HG03196 (cell line): ENCODE measurements around the gene SPTBN1.

Source experiments
- ATAC-seq: cut with Tn5 transposase; IDR thresholded peaks from one replicate; pipeline ENCODE4 v1.9.1; 2021; ENCODE audit not compliant: unreplicated experiment

Gene SPTBN1

GRCh38 chr2:54603796-54604195 lies 147.7 kb downstream of the SPTBN1 start:
- ATAC-seq: no peak

DNA sequence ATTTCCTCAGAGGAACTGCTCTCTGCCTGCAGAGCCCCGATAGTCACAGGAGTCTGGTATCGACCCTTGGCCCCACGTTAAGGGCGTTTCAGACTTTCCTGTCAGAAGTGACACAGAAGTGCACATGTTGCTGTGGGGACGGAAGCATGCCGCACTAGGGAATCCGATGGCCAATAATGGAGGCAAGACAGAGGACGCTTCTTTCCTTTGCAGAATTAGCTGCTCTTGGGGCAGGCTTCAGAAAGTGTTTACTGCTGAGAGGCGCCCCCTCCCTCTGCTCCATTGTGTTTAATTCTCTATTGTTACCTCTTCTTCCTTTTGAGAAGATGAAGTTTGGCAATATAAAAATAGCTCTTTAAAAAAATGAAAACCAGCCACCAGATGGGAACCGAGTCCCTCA lies 148.7 kb downstream of the SPTBN1 start:
- ATAC-seq: no peak

GRCh38 chr2:54605836-54606235 lies 149.7 kb downstream of the SPTBN1 start:
- ATAC-seq: no peak

DNA sequence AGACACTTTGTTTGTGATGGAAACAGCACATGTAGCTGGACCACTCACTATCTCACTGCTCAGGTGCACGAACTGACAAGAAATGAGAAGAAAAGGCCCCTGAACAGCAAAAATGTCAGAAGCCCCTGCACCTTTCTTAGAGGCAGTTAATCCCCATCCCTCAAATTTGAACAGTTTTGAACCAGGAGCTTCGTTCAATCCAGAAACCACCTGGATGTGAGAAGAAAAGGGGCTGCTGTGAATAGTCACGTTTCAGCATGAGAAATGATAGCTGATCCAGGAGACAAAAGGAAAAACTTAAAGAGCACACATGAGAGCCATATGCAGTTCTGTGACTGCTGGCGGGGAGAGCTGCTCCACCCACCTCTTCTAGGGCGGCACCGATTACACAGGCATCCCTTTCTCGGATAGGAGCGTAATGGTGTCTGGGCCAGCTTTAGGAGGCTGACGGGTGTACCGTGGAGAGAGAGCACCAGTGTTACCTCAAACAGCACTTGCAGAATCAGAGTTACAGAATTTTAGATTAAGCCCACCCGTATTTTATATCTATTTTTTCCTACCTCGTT lies 150.3 kb downstream of the SPTBN1 start:
- ATAC-seq: no peak

DNA sequence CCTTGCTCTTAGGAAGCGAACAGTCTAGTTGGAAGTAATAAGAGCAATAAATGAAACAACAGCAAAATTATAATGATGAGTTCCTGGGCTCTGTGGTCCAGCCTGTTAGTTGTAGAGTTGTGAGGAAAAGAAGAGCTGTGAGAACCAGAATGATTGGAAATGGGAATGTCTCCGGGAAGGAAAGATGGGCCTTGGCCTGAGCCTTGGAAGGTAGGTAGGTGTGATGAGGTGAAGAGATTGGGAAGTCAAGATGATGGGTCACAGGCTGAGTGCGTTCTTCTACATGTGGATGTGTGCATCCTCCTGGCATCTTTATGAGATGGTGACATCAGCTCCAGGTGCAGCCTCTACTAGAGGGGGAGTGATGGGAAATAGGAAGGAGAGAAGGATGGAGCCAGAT lies 152.1 kb downstream of the SPTBN1 start:
- ATAC-seq: no peak

- no peak for ATAC-seq
Measured at GRCh38 chr2:54609241-54609640, 153.1 kb downstream of the SPTBN1 start.

DNA sequence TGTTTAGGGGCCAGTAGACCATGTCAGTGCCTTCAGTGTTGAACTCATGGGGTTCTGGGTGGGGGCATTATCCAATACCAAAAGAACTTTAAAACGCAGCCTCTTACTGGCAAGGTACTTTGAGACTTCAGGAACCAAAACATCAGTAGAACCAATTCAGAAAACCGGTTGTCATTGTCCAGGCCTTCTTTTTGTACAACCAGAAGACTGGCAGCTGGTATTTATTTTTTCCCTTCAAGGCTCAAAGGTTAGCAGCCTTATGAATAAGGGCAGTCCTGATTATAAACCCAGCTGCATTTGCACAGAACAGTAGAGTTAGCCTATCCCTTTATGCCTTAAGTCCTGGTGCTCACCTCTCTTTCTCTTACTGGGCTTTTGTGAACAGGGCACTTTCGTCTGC lies 153.5 kb downstream of the SPTBN1 start:
- ATAC-seq: no peak

- no peak for ATAC-seq
Measured at GRCh38 chr2:54610700-54611099, 154.6 kb downstream of the SPTBN1 start.

- no peak for ATAC-seq
Measured at GRCh38 chr2:54611830-54612545, 155.9 kb downstream of the SPTBN1 start.

DNA sequence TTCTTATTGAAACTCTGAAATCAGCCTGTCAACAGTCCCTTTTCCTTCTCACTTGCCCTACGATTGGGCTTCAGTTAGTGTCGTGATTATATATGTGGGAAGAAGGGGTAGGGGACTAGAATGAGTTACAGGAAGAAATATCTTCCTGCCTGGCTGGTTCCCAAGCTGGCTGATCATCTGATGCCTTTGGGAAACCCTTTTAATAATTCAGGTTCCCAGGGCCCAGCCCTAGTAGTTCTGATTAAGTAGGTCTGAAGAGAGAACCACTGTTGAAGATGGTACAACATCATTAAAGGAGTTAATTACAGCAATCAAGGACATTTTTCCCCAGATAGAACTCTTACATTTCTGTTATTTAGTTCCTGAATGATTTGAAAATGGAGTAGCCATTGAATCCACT lies 157.3 kb downstream of the SPTBN1 start:
- no peak for ATAC-seq

GRCh38 chr2:54613794-54614257 lies 157.7 kb downstream of the SPTBN1 start:
- no peak for ATAC-seq

- ATAC-seq: no peak
Measured at GRCh38 chr2:54614819-54615218, 158.7 kb downstream of the SPTBN1 start.

- no peak for ATAC-seq
Measured at GRCh38 chr2:54615832-54616534, 159.9 kb downstream of the SPTBN1 start.

DNA sequence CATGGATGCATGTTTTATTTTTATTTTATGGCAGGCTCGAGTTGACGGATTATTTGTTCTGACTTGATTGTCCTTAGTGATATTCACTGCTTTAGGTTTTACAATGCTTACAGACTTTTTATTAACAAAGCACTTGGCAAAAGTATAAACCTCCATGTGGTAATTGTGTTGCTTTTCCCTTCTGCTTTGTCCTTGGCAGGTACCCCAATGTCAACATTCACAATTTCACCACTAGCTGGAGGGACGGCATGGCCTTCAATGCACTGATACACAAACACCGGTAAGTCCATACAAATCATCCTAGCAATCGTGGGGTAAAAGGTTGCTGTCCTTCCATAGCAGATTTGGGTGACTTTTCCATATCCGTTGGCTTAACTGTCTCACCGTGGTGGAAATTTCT lies 161.3 kb downstream of the SPTBN1 start:
- no peak for ATAC-seq

DNA sequence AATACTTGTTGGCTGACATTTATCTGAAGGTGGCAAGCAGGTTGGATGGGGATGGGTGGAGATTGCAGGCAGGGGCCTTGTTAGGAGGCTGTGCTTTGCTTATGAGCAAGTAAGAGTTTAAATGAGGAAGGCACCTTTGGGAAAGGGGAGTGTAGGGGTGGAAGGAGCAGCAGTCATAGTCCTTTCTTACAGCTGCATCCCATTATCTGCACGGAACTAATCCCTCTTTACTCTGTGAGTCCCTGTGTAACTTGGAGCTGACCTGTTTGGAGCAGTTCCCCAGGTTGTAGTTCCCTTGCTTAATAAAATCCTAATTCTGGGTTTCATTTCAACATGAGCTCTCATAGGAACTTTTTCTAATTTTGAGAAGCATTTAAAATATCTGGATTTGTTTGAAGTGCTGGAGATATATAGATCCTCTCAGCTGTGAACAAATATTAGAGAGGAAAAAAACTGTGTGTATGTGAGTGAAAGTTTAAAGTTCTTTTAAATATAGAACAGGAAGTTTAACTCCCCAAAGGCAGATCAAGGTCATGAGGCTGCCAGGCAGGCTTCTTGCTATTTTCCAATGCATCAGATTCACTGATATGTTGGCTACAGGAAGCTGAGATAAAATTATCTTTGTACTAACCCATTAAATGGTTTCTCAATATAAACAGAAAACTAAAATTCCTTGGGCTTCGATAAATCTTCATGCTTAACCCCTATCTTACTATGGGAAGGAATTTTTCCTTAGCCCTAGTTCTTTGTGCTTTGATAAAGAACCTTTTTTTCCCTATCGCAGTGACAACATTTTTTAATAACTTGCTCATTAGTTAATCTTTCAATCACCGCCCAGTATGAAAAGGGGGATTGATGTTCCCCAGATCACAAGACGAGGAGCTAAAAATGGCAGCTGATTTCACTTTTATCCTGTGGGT lies 162.8 kb downstream of the SPTBN1 start:
- ATAC-seq: no peak

DNA sequence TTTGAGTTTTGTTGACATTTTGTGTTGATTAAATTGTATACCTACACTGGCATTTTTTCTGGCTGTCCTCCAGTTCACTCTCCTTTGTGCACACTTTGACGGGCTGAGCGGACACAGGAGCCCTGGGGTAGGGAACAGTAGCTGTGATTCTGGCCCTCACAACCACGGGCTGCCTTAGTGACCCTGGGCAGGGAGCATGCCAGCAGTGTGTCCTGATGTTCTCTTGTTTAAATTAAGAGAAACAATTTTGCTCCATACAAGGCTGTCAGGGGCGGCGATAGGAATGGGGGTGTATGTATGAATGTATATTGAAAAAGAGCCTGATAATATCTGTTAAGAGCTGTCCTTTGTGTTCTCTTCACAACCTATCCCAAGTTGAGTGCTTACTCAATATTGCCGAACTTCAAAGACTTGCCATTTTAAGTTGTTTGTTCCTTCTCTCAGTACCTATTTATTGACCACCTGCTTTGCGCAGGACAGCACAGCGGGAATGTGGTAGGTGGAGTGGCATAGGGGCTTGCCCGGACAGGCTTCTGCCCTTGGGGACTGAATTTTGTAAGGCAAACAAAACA lies 163.6 kb downstream of the SPTBN1 start:
- no peak for ATAC-seq

DNA sequence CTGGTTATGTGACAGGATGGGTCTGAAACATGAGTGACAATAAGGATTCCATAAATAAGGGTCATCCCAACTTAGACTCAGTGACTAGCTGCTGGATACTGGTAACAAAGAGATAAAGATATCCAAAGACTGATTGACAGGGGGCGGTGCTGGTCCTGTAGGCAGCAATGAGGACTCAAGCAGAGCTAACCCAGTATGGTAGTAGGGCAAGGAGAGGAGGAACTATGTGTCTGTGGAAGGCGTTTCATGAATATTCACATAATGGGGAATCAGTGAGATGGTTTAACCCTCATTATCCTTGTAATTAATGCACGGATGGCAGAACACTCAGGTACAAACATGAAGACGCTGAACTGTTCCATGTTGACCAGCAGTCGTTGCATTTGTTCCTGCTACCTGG lies 164.8 kb downstream of the SPTBN1 start:
- ATAC-seq: no peak

GRCh38 chr2:54624591-54625071 lies 168.5 kb downstream of the SPTBN1 start:
- ATAC-seq: no peak

DNA sequence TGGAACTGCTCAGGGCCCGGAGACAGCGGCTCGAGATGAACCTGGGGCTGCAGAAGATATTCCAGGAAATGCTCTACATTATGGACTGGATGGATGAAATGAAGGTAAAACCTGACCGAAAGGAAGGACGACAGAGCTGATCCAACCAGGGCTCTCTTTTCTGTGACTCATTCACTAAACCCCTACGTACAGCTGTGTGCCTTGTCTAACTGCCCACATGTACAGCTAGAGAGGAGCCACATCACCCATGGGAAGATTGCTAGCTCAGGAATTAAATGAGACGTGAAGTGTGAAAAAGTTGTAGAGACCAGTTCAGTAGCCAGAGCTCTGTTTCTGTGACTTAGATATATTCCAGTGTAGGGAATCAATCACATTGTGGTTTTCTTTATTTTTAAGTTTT lies 170.0 kb downstream of the SPTBN1 start:
- no peak for ATAC-seq

GRCh38 chr2:54626884-54627283 lies 170.8 kb downstream of the SPTBN1 start:
- ATAC-seq: no peak

- no peak for ATAC-seq
Measured at GRCh38 chr2:54627973-54628372, 171.8 kb downstream of the SPTBN1 start.
